ENCODE results near the gene KPNA6. TPM values are rescaled to one million over a fixed set of nuclear protein-coding genes. Genes with fewer than 3 reads are reported as not detected.
A peak's percentile ranks its signal among the peaks of the same experiment; 100 is the strongest.

Gene KPNA6
- polyA plus RNA-seq, 3 donors, result 11.0 to 26.7 (median 20.2) TPM

DNA sequence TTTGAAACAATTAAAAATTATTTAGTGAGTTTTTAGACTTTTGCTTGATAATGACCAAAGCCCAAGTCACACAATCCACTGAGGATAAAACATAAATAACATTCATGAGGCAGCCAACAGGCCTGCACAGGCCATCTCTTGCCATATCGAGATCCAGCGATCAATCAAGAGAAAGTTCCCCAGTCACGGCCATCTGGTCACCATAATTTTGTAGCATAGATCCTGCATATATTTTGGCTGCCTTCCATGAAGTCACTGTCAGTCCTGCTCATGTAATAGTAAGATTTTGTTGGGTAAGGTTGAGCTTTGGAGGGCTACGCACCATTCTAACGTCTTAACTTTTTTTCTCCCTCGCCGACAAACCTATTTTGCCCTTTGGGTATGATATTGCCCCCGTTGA lies 17.5 kb downstream of the KPNA6 start:
- Mint-ChIP-seq H3K4me3 (no peak overlapping the region), H3K9me3 (peaks cover 0 to 2% (median 0%) of the 10 kb centered on the region in 7 donors), H3K36me3 (peaks cover 6 to 15% of the 10 kb centered on the region in 2 donors), H3K4me1 (peaks cover 58% of the 10 kb centered on the region), H3K27me3 (ENCODE audit: low read depth in 3 of 3) (peaks cover 0 to 1% (median 0%) of the 10 kb centered on the region in 3 donors), H3K27ac (peak overlapping the region in 1 of 7 donors; percentile 15)
- no peak for DNase-seq
- Histone ChIP-seq H4K20me1 (ENCODE audit: insufficient read depth, low read length) (peaks cover 92% of the 10 kb centered on the region), H2AFZ (ENCODE audit: insufficient read depth, low read depth, low read length, poor library complexity, severe bottlenecking) (no peak overlapping the region), H3K9ac (ENCODE audit: insufficient read depth, low read length, poor library complexity, severe bottlenecking) (no peak overlapping the region), H3K4me1 (ENCODE audit: control insufficient read depth in 1 of 2, insufficient read depth in 2 of 2, low read length in 2 of 2) (peaks cover 43 to 51% of the 10 kb centered on the region in 2 donors), H3K27ac (ENCODE audit: low read depth in 1 of 2, low read length in 2 of 2) (no peak overlapping the region), H3K4me2 (replicated peaks; ENCODE audit: extremely low read depth, low read length, poor library complexity, severe bottlenecking) (no peak overlapping the region), H3K9me3 (replicated peaks in 1 of 2; ENCODE audit: control insufficient read depth in 1 of 2, insufficient read depth in 1 of 2, low read length in 2 of 2) (no peaks in the 10 kb centered on the region), H3K4me3 (replicated peaks in 1 of 3; ENCODE audit: low read depth in 2 of 3, low read length in 3 of 3) (no peak overlapping the region), H3K36me3 (replicated peaks in 1 of 2; ENCODE audit: control insufficient read depth in 1 of 2, insufficient read depth in 2 of 2, low read length in 2 of 2) (peaks cover 0 to 9% of the 10 kb centered on the region in 2 donors), H3K27me3 (ENCODE audit: control insufficient read depth in 2 of 2, insufficient read depth in 2 of 2, low read length in 2 of 2) (no peaks in the 10 kb centered on the region), H3K79me2 (ENCODE audit: insufficient read depth, low read length) (peaks cover 97% of the 10 kb centered on the region)
- intact Hi-C loops (cut with micrococcal nuclease), result no loop called here
- WGBS (ENCODE audit: insufficient coverage), result 93% methylated on average over 3 of the region's 8 CpGs
- no peak for TF ChIP-seq CTCF (IDR thresholded peaks at IDR 0.05)

DNA sequence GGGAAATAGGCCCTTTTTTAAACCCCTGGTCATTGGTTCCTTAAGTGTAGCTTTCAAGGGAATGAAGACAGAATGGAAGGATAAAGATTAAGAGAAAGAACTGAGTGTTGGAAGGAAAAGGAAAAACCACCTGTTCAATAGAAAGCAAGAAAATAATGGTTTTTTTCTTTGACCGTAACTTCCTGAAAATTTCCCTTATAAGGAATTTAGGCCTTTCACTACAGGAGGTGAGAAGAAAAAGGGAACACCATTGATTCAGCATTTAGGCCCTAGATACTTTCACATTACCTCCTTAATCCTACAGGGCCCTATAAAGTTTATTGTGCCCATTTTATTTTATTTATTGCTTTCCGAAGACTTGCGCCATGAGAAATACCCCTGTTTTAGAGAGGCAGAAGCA lies 18.9 kb downstream of the KPNA6 start:
- intact Hi-C loops (cut with micrococcal nuclease), result no loop called here
- Histone ChIP-seq H3K4me3 (replicated peaks in 1 of 3; ENCODE audit: low read depth in 2 of 3, low read length in 3 of 3) (no peak overlapping the region), H2AFZ (ENCODE audit: insufficient read depth, low read depth, low read length, poor library complexity, severe bottlenecking) (no peak overlapping the region), H3K4me2 (replicated peaks; ENCODE audit: extremely low read depth, low read length, poor library complexity, severe bottlenecking) (no peak overlapping the region), H4K20me1 (ENCODE audit: insufficient read depth, low read length) (peaks cover 89% of the 10 kb centered on the region), H3K4me1 (ENCODE audit: control insufficient read depth in 1 of 2, insufficient read depth in 2 of 2, low read length in 2 of 2) (peaks cover 31 to 38% of the 10 kb centered on the region in 2 donors), H3K27ac (ENCODE audit: low read depth in 1 of 2, low read length in 2 of 2) (peak overlapping the region in 1 of 2 donors; percentile 9), H3K9ac (ENCODE audit: insufficient read depth, low read length, poor library complexity, severe bottlenecking) (no peak overlapping the region), H3K27me3 (ENCODE audit: control insufficient read depth in 2 of 2, insufficient read depth in 2 of 2, low read length in 2 of 2) (no peaks in the 10 kb centered on the region), H3K79me2 (ENCODE audit: insufficient read depth, low read length) (peaks cover 93% of the 10 kb centered on the region), H3K36me3 (replicated peaks in 1 of 2; ENCODE audit: control insufficient read depth in 1 of 2, insufficient read depth in 2 of 2, low read length in 2 of 2) (peaks cover 6 to 17% of the 10 kb centered on the region in 2 donors), H3K9me3 (replicated peaks in 1 of 2; ENCODE audit: control insufficient read depth in 1 of 2, insufficient read depth in 1 of 2, low read length in 2 of 2) (no peaks in the 10 kb centered on the region)
- no peak overlapping the region for H3K4me3 Mint-ChIP-seq
- H3K27me3 Mint-ChIP-seq (ENCODE audit: low read depth in 3 of 3), result peaks cover 0 to 1% (median 0%) of the 10 kb centered on the region in 3 donors
- H3K27ac Mint-ChIP-seq, result peak overlapping the region in 2 of 7 donors; percentile 53 to 55
- no peak for TF ChIP-seq CTCF (IDR thresholded peaks at IDR 0.05)
- peaks cover 0 to 2% (median 0%) of the 10 kb centered on the region in 7 donors for H3K9me3 Mint-ChIP-seq
- peak in 2 of 3 donors; percentile 10 to 13 for DNase-seq
- H3K4me1 Mint-ChIP-seq, result peaks cover 45% of the 10 kb centered on the region
- H3K36me3 Mint-ChIP-seq, result peaks cover 13 to 25% of the 10 kb centered on the region in 2 donors
- WGBS (ENCODE audit: insufficient coverage), result no CpG with 5 or more reads among the region's 3 CpGs
